HepG2 (cell line): Measurements from ENCODE around the gene CFAP90.

ENCODE experiments used
- ARID2 ChIP-seq: sonication (generic); formaldehyde crosslinking; IDR thresholded peaks from 2 replicates; pipeline ENCODE4 v1.8.1; 2022; ENCODE audit warnings: mild to moderate bottlenecking, missing genetic modification reagents, borderline replicate concordance
- DRAP1 ChIP-seq: IDR thresholded peaks from 2 replicates; pipeline ENCODE4 v1.6.1; 2016; ENCODE audit warnings: missing genetic modification reagents, missing compliant biosample characterization
- EZH2 ChIP-seq: conservative IDR thresholded peaks from 2 replicates; pipeline ENCODE4 v1.6.1; 2012; ENCODE audit warnings: mild to moderate bottlenecking, low read depth, low read length, moderate library complexity
- FOSL2 ChIP-seq: sonication (generic); formaldehyde crosslinking; IDR thresholded peaks from 2 replicates; pipeline ENCODE4 v1.4.0; 2020; ENCODE audit warnings: missing genetic modification reagents
- GLI4 ChIP-seq: sonication (generic); formaldehyde crosslinking; IDR thresholded peaks from 2 replicates; pipeline ENCODE4 v1.5.1; 2020; ENCODE audit warnings: missing genetic modification reagents, mild to moderate bottlenecking, moderate library complexity, borderline replicate concordance
- JUNB ChIP-seq: sonication (generic); formaldehyde crosslinking; IDR thresholded peaks from 2 replicates; pipeline ENCODE4 v1.8.0; 2022; ENCODE audit warnings: missing genetic modification reagents, mild to moderate bottlenecking, borderline replicate concordance
- KLF6 ChIP-seq: IDR thresholded peaks from 2 replicates; pipeline ENCODE4 v1.8.0; 2016; ENCODE audit warnings: missing biosample characterization, missing genetic modification reagents
- NONO ChIP-seq, 2 experiments: fragments of 450-650 bp in 1 of 2; sonication (generic) in 1 of 2; formaldehyde crosslinking in 1 of 2; IDR thresholded peaks in 1 of 2; conservative IDR thresholded peaks in 1 of 2; 2 replicates each; pipeline versions ENCODE4 v1.6.1 to v1.8.0; 2017 to 2022; ENCODE audit warnings: mild to moderate bottlenecking in 1 of 2, missing genetic modification reagents in 1 of 2, moderate library complexity in 1 of 2
- PAF1 ChIP-seq: IDR thresholded peaks from 2 replicates; pipeline ENCODE4 v1.6.1; 2016; ENCODE audit warnings: missing genetic modification reagents, missing compliant biosample characterization
- PBX3 ChIP-seq: sonication (generic); formaldehyde crosslinking; IDR thresholded peaks from 2 replicates; pipeline ENCODE4 v1.8.1; 2023; ENCODE audit warnings: missing genetic modification reagents, inconsistent platforms, borderline replicate concordance
- POLR2A ChIP-seq, 2 experiments: IDR thresholded peaks; 2 replicates each; pipeline ENCODE4 v1.6.1; 2011; ENCODE audit warnings: low read depth in 2 of 2, low read length in 2 of 2, mild to moderate bottlenecking in 1 of 2, moderate library complexity in 1 of 2; ENCODE audit not compliant: insufficient read depth in 1 of 2
- PTBP1 ChIP-seq: fragments of 200-400 bp; formaldehyde crosslinking; IDR thresholded peaks from 2 replicates; pipeline ENCODE4 v1.6.1; 2018; ENCODE audit warnings: low read length, low read depth; ENCODE audit not compliant: poor library complexity, severe bottlenecking
- STAG1 ChIP-seq: sonication (generic); formaldehyde crosslinking; IDR thresholded peaks from 2 replicates; pipeline ENCODE4 v1.4.0; 2020; ENCODE audit warnings: missing genetic modification reagents
- ZFP1 ChIP-seq: IDR thresholded peaks from 2 replicates; pipeline ENCODE4 v1.6.1; 2016

- TF ChIP-seq KLF6 (CRISPR knock-in tag) (no peak), EZH2 (no peak), STAG1 (no peak), PBX3 (CRISPR knock-in tag) (no peak), PTBP1 (no peak), JUNB (no peak), ZFP1 (no peak), DRAP1 (CRISPR knock-in tag) (no peak), POLR2A (IDR thresholded peaks at IDR 0.05; ENCODE audit: insufficient read depth in 1 of 2, low read depth in 2 of 2, low read length in 2 of 2) (no peak), ARID2 (CRISPR knock-in tag) (no peak), GLI4 (CRISPR knock-in tag) (no peak), FOSL2 (CRISPR knock-in tag) (no peak), NONO (IDR thresholded peaks at IDR 0.05) (no peak), NONO (CRISPR knock-in tag; conservative IDR thresholded peaks at IDR 0.05) (no peak), PAF1 (no peak)
Observed at GRCh38 chr5:7803937-7804336, 47.0 kb downstream of the CFAP90 start.
